Mononuclear cell (primary cell): ENCODE results near the gene SAP25. TPM values are rescaled to one million over a fixed set of nuclear protein-coding genes. Genes with fewer than 3 reads are reported as not detected.
"Not testable (repeated sequence)": the region's sequence is repeated elsewhere in the genome, so short reads cannot be mapped to it uniquely, and the experiment has no call there.

Source experiments
- H3K27me3 ChIP-seq: 2 replicates; pipeline ENCODE4 v1.6.0; 2011; ENCODE audit warnings: low read length, control low read depth; ENCODE audit not compliant: insufficient read depth
- H3K4me1 ChIP-seq: 2 replicates; pipeline ENCODE4 v1.5.1; 2011; ENCODE audit warnings: mild to moderate bottlenecking, low read length, control low read depth; ENCODE audit not compliant: insufficient read depth
- H3K4me3 ChIP-seq: 2 replicates; pipeline ENCODE4 v1.5.1; 2011; ENCODE audit warnings: mild to moderate bottlenecking, low read length, moderate library complexity
- H3K9me3 ChIP-seq: 2 replicates; pipeline ENCODE4 v1.5.1; 2011; ENCODE audit warnings: low read depth, mild to moderate bottlenecking, control low read depth, low read length
- total RNA-seq: library from RNA; depleted of rRNA; stranded (reverse); fragments of >200 nt; gene quantifications from one replicate; pipeline ENCODE4 v1.2.3, GENCODE V29; 2012

The SAP25 gene
- total RNA-seq, 1 donor: 1.8 TPM

DNA sequence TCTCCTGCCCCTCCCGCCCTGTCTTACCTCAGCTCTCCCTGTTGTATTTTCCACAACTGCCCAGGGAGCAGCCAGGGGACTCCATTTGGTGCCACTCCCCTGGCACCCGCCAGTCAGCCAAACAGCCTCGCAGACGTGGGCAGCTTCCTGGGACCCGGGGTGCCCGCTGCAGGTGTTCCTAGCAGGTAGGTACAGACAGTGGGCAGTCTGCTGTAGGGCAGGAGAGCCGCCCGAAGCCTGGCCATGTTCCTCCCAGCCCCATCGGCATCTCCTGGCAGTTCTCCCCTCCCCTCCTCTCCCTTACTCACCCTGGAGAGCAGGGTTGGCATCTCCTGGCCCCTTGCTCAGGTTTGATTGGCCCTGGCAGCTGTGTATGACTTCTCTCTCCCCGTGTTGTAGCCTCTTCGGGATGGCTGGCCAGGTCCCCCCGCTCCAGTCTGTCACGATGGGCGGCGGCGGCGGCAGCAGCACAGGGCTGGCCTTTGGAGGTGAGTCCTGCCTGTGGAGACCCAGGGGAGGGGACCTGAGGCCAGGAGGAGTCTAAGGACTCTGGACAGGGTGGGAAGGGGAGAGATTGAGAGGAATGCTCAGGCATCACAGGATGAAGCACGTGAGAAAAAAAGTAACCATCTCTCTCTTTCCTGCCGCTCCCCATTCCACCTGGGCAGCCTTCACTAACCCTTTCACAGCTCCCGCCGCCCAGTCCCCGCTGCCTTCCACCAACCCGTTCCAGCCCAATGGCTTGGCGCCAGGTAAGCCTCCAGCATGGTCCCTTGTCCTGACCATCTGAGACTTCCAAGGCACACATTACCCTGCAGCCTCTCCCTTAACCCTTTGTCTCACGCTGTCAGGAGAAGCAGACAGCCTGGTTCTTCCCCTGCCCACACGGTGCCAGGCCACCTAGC is 11.3 kb downstream of the SAP25 start:
- Histone ChIP-seq H3K4me1 (peaks cover 4% of the 10 kb centered on the region), H3K9me3 (no peaks in the 10 kb centered on the region), H3K4me3 (no peak overlapping the region), H3K27me3 (no peaks in the 10 kb centered on the region)

DNA sequence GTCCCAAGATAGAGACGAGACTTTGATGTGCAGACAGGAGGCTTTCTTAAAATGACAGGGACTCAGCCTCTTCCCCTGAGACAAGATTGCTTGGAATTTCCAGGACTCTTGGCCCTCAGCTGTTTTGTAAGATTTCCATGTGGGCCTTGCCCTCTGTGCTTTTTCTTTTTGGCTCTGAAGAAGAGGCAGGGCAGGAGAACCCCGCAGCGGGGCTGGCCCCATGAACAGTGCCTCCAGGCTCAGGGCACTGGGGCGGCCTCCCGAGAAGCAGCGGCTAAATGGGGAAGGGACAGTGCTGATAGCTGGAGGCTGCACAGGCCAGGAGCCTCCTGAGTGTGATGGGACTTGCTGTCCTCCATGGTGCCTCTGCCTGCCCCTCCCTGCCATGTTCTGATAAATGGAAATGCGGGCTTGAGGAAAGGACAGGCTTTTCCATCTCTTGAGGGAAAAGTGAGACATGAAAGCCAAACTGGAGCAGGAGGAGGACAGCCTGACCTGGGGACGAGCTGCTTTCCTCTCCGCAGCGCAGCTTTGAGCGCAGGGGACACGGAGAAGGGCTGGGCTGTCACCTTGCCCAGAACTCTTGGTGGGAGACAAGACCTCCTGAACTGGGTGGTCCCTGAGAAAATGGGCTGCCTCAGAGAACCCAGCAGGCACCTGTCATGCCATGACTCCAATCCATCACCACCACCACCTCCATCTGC is 12.1 kb downstream of the SAP25 start:
- Histone ChIP-seq H3K27me3 (no peaks in the 10 kb centered on the region), H3K4me3 (no peak overlapping the region), H3K4me1 (peaks cover 8% of the 10 kb centered on the region), H3K9me3 (no peaks in the 10 kb centered on the region)

- no peaks in the 10 kb centered on the region for H3K27me3 ChIP-seq
- no peaks in the 10 kb centered on the region for H3K9me3 ChIP-seq
- peaks cover 27% of the 10 kb centered on the region for H3K4me1 ChIP-seq
- H3K4me3 ChIP-seq: no peak overlapping the region
These were observed 14.6 kb downstream of the SAP25 start for GRCh38 chr7:100559127-100559526.

DNA sequence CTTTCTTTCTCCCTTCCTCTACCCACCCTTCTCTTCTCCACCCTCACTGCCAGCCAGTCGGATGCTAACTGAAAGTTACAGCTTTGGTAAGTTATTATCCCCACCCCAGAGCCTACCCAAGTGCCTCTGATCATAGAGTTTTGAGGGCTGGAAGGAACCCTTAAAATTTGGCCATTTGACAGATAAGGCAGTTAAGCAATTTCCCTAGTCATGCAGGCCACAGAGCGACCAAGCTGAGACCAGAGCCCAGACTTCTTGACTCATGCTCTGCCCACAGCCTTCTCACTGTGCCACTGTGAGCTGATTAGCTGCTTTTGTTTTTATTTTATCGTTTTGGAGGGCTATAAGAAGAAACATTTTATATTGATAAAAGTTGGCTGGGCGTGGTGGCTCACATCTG is 17.2 kb downstream of the SAP25 start:
- Histone ChIP-seq H3K4me3 (no peak overlapping the region), H3K9me3 (no peaks in the 10 kb centered on the region), H3K27me3 (no peaks in the 10 kb centered on the region), H3K4me1 (peaks cover 25% of the 10 kb centered on the region)

DNA sequence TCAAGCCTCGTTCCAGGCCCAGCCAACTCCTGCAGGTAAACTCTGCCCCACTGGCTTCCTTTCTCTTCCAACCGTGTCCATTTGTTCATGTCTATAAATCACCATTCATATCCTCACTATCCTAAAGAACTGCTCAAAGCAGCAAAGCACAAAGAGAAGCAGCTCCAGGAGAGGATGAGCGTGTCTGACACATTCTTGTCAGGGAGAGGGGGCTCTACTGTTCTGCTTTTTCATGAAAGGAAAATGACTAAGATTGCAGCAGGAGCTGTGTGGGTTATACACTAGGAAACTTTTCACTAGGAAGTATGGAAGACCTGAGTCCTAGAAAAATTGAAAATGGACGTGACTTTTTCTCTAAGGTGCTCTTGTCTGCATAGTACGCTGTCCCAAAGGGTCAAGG is 18.0 kb downstream of the SAP25 start:
- Histone ChIP-seq H3K4me3 (no peak overlapping the region), H3K4me1 (peaks cover 25% of the 10 kb centered on the region), H3K27me3 (no peaks in the 10 kb centered on the region), H3K9me3 (no peaks in the 10 kb centered on the region)

DNA sequence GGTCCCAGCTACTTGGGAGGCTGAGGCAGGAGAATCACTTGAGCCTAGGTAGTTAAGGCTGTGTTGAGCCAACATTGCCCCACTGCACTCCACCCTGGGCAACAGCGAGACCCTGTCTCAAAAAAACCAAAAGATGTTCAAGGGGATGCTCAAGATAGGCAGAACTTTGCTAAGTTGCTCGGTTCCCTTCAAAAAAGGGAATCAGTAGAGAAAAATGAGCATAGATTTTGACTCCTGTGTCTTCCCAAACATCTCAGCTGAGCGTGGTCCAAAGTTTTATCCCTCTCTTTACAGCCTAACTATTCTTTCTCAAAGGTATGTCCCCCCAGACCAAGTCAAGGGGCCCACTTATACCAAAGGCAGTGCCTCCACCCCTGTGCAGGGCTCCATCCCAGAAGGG is 20.7 kb downstream of the SAP25 start:
- H3K4me3 ChIP-seq: no peak overlapping the region
- no peaks in the 10 kb centered on the region for H3K9me3 ChIP-seq
- no peaks in the 10 kb centered on the region for H3K27me3 ChIP-seq
- H3K4me1 ChIP-seq: peaks cover 49% of the 10 kb centered on the region

DNA sequence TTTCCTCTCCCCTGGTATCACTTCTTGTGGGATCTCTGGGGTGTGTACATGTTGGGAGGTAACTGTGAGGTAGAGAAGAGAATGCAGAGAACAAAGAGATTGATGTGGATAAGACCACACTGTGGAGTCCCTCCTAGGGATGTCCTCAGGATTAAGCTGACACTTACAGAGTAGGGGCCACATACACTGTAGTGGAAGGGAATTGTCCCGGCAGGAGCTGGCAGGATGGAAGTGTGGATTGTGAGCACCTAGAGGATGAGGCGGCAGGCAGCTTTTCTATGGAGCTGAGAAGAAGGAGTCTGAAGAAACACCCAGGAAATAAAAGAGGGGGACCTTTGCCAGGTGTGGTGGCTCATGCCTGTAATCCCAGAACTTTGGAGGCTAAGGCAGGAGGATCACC is 21.2 kb downstream of the SAP25 start:
- Histone ChIP-seq H3K9me3 (no peaks in the 10 kb centered on the region), H3K4me3 (no peak overlapping the region), H3K4me1 (peaks cover 54% of the 10 kb centered on the region), H3K27me3 (no peaks in the 10 kb centered on the region)

DNA sequence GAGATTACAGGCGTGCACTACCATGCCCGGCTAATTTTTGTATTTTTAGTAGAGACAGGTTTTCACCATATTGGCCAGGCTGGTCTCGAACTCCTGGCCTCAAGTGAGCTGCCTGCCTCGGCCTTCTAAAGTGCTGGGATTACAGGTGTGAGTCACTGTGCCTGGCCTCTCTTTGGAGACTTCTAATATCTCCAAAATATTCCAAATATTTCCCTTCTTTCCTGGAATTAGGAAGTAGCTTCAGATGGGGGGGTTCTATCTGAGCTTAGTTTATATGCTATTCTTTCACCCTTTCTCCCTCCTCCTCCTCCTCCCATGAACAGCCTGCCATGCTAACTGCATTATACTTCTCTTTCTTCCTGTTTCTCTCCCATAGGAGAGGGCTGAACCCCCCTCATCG is 25.3 kb downstream of the SAP25 start:
- peaks cover 68% of the 10 kb centered on the region for H3K4me1 ChIP-seq
- H3K27me3 ChIP-seq, H3K4me3 ChIP-seq, H3K9me3 ChIP-seq: not testable (repeated sequence)

DNA sequence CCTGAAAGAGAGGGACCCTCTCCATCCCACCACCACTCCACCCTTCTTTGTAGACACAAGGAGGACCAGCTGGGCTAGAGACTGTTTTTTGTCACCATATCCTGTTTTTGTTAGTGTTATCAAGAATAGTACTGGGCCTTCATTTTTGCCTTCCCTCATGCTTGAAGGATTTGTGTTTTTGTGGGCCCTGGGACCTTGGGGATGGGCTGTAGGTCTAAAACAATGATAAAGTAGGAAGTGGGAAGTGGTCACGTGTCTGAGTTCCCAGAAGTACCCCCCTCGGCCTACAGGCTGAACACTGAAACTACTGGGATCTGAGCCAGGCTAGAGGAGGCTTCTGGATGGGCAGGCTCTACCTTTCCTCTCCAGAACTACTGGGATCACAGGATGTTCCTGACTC is 25.8 kb downstream of the SAP25 start:
- Histone ChIP-seq H3K9me3 (no peaks in the 10 kb centered on the region), H3K4me1 (peaks cover 70% of the 10 kb centered on the region), H3K27me3 (no peaks in the 10 kb centered on the region), H3K4me3 (no peak overlapping the region)

DNA sequence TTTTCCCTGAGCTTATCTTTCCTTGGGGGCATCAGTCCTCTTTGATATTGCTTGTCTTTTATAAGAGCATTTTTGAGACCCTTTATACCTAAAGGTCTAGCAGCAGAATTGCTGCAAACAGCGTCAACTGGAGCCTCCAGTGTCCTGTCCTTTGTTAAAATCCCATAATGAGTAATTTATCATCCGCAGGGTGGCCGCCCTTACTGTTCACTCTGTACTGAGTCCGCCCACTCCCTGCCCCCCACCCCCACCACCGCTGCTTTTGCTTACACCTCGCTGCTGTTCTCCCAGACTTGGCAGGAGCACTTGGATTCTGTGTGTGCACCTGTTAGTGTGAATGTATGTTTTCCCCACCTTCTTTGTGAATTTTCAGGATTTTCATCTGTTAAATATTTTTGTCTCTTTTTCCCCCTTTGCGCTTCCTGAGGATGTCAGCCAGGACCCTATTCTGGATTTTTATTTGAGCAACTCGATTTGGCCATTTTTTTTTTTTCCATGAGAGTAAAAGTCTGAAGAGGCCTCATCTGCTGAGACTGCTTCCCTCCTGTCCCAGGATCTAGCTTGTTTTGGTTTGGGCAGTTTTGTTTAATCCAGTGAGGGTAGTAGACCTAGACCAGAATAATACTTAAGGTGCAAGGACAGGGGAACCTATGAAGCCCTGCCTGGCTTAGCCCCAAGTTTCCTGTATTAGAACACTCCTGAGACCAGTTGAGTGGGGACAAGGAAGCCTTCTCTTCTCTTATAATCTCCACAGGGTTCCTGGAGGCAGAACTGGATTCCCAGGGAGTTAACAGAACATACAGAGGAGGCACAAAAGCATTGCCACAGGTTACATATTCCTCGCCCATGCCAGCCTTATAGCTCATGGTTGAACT is 26.5 kb downstream of the SAP25 start:
- Histone ChIP-seq H3K27me3 (no peaks in the 10 kb centered on the region), H3K9me3 (no peaks in the 10 kb centered on the region), H3K4me1 (peaks cover 75% of the 10 kb centered on the region), H3K4me3 (no peak overlapping the region)

DNA sequence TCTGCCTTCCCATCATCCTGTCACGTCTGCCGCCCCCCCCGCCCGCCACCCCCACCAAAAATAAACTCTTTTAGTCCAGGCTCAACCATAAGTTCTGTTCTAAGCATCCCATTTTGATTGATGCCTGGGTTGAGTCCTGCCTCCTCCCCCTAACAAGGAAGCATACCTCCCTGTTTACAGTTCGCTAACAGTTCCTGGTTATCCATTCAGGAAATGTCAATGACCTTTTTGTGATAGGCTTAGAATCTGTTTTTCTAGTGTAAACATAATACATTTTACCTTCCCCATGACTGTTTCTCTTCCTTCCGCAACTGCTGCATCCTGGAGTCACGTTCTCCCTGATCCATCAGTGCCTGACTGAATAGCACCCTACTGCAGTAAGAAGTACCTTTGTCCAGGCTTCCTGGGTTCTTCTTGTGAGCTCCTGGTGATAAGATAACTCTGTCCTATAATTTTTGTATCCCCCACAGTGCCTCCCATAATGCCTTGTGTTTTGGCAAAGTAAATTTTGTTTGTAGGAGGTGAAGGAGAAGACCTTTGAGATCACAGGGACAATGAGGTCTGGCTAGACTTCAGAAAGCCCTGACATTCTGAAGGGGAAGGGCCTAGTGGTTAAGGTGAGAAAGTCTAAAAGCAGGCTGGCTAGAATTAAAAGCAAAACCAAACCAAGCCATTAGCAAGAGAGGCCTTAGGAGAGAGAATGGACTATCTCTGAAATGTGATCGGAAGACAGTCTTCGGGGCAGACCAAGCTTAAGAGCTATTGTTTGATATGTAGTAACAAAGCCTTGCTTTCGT is 27.4 kb downstream of the SAP25 start:
- Histone ChIP-seq H3K9me3 (no peaks in the 10 kb centered on the region), H3K27me3 (no peaks in the 10 kb centered on the region), H3K4me1 (peaks cover 75% of the 10 kb centered on the region), H3K4me3 (no peak overlapping the region)

- Histone ChIP-seq H3K4me1 (peaks cover 73% of the 10 kb centered on the region), H3K4me3 (no peak overlapping the region), H3K9me3 (no peaks in the 10 kb centered on the region), H3K27me3 (no peaks in the 10 kb centered on the region)
These were observed 28.2 kb downstream of the SAP25 start for GRCh38 chr7:100545360-100546128.

- H3K4me3 ChIP-seq: no peak overlapping the region
- no peaks in the 10 kb centered on the region for H3K27me3 ChIP-seq
- H3K4me1 ChIP-seq: peaks cover 73% of the 10 kb centered on the region
- H3K9me3 ChIP-seq: no peaks in the 10 kb centered on the region
These were observed 28.7 kb downstream of the SAP25 start for GRCh38 chr7:100544967-100545359.

DNA sequence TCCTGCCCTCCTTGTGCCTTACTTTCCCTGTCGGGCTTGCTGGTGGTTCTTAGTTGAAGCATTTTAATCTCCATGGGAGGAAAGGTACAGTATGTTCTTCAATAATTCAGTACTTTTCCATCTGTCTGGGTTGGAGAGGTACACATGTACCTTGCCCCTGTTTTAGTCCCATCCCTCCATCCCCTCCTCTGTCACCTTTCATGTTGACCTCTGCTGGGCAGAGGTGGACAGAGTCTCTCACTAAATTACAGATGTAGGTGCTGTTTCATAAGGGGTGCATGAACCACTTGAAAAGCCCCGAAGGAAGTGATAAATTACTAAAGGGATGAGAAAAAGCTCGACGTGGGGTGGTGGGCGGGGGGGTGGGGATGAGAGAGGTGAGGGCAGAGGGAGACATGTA is 29.3 kb downstream of the SAP25 start:
- H3K27me3 ChIP-seq: no peaks in the 10 kb centered on the region
- no peaks in the 10 kb centered on the region for H3K9me3 ChIP-seq
- peaks cover 72% of the 10 kb centered on the region for H3K4me1 ChIP-seq
- H3K4me3 ChIP-seq: no peak overlapping the region
